Measurements from ENCODE around the gene NR1H2. TPM values are rescaled to one million over a fixed set of nuclear protein-coding genes. Genes with fewer than 3 reads are reported as not detected.

Gene NR1H2
- total and polyA plus RNA-seq, 10 of the 15 experiments (the other 5 are each of a cell fraction or from before 2014, with no cell fraction given), result 0.05 to 54.2 (median 35.1) TPM

DNA sequence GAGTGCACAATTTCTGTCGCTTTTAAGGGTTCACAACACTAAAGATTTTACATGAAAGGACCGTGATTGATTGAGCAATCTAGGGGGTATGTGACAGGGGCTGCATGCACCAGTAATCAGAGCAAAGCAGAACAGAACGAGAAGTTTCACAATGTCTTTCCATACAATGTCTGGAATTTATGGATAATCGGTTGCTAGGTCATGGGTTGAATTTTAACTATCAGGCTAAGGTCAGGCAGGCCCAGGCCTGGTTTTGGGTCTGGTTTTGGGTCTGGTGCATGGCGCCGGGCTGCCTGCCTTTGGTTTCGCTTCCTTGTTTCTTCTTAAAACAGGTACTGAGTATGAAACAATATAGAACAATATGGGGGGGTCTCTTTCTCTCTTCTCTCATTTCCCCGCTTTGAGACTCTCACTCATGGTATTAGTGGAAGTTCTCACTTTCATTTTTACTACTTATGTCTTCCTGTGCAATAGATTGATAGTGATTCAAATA, 29.1 kb upstream of the NR1H2 start (continued):
- TF ChIP-seq, protein P1, sequence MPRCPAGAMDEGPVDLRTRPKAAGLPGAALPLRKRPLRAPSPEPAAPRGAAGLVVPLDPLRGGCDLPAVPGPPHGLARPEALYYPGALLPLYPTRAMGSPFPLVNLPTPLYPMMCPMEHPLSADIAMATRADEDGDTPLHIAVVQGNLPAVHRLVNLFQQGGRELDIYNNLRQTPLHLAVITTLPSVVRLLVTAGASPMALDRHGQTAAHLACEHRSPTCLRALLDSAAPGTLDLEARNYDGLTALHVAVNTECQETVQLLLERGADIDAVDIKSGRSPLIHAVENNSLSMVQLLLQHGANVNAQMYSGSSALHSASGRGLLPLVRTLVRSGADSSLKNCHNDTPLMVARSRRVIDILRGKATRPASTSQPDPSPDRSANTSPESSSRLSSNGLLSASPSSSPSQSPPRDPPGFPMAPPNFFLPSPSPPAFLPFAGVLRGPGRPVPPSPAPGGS (IDR thresholded peaks at IDR 0.05; ENCODE audit: borderline replicate concordance, insufficient read depth, low read depth, low read length, poor library complexity, severe bottlenecking), result peak; percentile 82
- peak; percentile 55; the same call in 1 of the 2 replicates for TF ChIP-seq GABPA (IDR thresholded peaks at IDR 0.05; ENCODE audit: low read depth)
- peak; percentile 85 for TF ChIP-seq IKZF1 (conservative IDR thresholded peaks at IDR 0.05)
- TF ChIP-seq, protein P2, sequence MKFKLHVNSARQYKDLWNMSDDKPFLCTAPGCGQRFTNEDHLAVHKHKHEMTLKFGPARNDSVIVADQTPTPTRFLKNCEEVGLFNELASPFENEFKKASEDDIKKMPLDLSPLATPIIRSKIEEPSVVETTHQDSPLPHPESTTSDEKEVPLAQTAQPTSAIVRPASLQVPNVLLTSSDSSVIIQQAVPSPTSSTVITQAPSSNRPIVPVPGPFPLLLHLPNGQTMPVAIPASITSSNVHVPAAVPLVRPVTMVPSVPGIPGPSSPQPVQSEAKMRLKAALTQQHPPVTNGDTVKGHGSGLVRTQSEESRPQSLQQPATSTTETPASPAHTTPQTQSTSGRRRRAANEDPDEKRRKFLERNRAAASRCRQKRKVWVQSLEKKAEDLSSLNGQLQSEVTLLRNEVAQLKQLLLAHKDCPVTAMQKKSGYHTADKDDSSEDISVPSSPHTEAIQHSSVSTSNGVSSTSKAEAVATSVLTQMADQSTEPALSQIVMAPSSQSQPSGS (IDR thresholded peaks at IDR 0.05; ENCODE audit: low read length), result peak; percentile 88
- TF ChIP-seq FOXM1 (IDR thresholded peaks at IDR 0.05; ENCODE audit: low read depth, low read length), result peak; percentile 76; the same call in 1 of the 2 replicates
- 0 out of 2 replicates have a peak, but pooled peaks have one; percentile 8 for TF ChIP-seq TAF1 (IDR thresholded peaks at IDR 0.05; ENCODE audit: borderline replicate concordance, low read depth, low read length)
- TF ChIP-seq MEF2B (IDR thresholded peaks at IDR 0.05; ENCODE audit: partially characterized antibody, poor library complexity, severe bottlenecking), result peak; percentile 79
- peak; percentile 34 to 82; a peak in 2 of 4 replicates for TF ChIP-seq EP300 (IDR thresholded peaks at IDR 0.05; ENCODE audit: borderline replicate concordance in 1 of 2, control insufficient read depth in 1 of 2, low read depth in 2 of 2, low read length in 2 of 2)
- peak; percentile 16; the same call in 1 of the 2 replicates for TF ChIP-seq FOXK2 (IDR thresholded peaks at IDR 0.05)
- TF ChIP-seq TBL1XR1 (IDR thresholded peaks at IDR 0.05; ENCODE audit: low read depth, low read length), result peak; percentile 62; the same call in 1 of the 2 replicates
- TF ChIP-seq CREB1 (IDR thresholded peaks at IDR 0.05; ENCODE audit: low read depth), result peak; percentile 58; the same call in 1 of the 2 replicates
- peak; percentile 96 for TF ChIP-seq NFIC (IDR thresholded peaks at IDR 0.05; ENCODE audit: low read depth, low read length)
- peak; percentile 30; the same call in 1 of the 3 replicates for TF ChIP-seq POU2F2 (IDR thresholded peaks at IDR 0.05; ENCODE audit: borderline replicate concordance, low read depth, low read length)
- TF ChIP-seq SPI1 (IDR thresholded peaks at IDR 0.05; ENCODE audit: borderline replicate concordance, insufficient read depth, low read depth, low read length), result peak; percentile 85
- TF ChIP-seq RCOR1 (conservative IDR thresholded peaks at IDR 0.05; ENCODE audit: low read depth, low read length), result 0 out of 2 replicates have a peak, but pooled peaks have one; percentile 49
- TF ChIP-seq PAX5 (IDR thresholded peaks at IDR 0.05; ENCODE audit: borderline replicate concordance, low read depth, low read length), result peak; percentile 71; the same call in 1 of the 2 replicates
- TF ChIP-seq TCF12 (IDR thresholded peaks at IDR 0.05; ENCODE audit: low read depth, low read length), result 0 out of 2 replicates have a peak, but pooled peaks have one; percentile 14
- peak; percentile 84 for TF ChIP-seq EED (IDR thresholded peaks at IDR 0.05; ENCODE audit: low read depth)
- TF ChIP-seq MTA3 (IDR thresholded peaks at IDR 0.05; ENCODE audit: borderline replicate concordance, low read length), result peak; percentile 86; the same call in 1 of the 2 replicates
- TF ChIP-seq MEF2A (IDR thresholded peaks at IDR 0.05; ENCODE audit: insufficient read depth, low read depth, low read length), result peak; percentile 73
- peak; percentile 80; the same call in 1 of the 2 replicates for TF ChIP-seq RUNX3 (IDR thresholded peaks at IDR 0.05; ENCODE audit: low read length)
- peak; percentile 88 for TF ChIP-seq ATF7 (IDR thresholded peaks at IDR 0.05; ENCODE audit: low read depth)
- peak; percentile 77 for TF ChIP-seq JUND (IDR thresholded peaks at IDR 0.05; ENCODE audit: low read depth, low read length)
- TF ChIP-seq, protein P3, sequence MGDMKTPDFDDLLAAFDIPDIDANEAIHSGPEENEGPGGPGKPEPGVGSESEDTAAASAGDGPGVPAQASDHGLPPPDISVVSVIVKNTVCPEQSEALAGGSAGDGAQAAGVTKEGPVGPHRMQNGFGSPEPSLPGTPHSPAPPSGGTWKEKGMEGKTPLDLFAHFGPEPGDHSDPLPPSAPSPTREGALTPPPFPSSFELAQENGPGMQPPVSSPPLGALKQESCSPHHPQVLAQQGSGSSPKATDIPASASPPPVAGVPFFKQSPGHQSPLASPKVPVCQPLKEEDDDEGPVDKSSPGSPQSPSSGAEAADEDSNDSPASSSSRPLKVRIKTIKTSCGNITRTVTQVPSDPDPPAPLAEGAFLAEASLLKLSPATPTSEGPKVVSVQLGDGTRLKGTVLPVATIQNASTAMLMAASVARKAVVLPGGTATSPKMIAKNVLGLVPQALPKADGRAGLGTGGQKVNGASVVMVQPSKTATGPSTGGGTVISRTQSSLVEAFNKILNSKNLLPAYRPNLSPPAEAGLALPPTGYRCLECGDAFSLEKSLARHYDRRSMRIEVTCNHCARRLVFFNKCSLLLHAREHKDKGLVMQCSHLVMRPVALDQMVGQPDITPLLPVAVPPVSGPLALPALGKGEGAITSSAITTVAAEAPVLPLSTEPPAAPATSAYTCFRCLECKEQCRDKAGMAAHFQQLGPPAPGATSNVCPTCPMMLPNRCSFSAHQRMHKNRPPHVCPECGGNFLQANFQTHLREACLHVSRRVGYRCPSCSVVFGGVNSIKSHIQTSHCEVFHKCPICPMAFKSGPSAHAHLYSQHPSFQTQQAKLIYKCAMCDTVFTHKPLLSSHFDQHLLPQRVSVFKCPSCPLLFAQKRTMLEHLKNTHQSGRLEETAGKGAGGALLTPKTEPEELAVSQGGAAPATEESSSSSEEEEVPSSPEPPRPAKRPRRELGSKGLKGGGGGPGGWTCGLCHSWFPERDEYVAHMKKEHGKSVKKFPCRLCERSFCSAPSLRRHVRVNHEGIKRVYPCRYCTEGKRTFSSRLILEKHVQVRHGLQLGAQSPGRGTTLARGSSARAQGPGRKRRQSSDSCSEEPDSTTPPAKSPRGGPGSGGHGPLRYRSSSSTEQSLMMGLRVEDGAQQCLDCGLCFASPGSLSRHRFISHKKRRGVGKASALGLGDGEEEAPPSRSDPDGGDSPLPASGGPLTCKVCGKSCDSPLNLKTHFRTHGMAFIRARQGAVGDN (IDR thresholded peaks at IDR 0.05), result peak; percentile 47; the same call in 1 of the 2 replicates
- TF ChIP-seq MTA2 (IDR thresholded peaks at IDR 0.05; ENCODE audit: low read depth), result peak; percentile 92

All from GM12878 (cell line).